ENCODE data around the gene TICAM2.

The TICAM2 gene

GRCh38 chr5:115605436-115605835 lies 3.2 kb upstream of the TICAM2 start:
- no peak for DNase-seq

DNA sequence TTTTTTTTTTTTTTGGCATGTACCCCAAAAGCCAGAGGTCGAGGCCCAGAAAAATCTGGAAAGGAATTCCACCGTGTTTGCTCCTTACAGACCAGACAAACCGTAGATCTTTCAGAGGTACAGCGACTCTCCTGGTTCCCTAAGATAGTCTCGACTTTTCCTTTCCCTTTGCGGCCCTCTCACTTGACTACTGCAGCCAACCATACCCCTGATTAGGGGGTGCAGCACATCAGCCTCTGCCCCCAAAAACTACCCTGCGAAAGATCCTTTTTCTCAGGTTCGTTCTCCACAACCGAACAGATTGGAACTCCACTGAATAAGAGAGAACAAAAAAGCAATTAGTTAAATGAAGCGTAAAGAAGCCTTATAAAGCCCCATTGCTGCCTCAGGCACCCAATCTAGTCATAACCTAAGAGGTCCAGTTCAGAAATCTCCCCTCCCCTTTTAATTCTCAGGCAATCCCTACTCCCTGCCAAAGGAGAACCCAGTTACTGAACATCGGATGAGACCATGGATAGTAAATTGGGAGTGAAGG lies 379 bp upstream of the TICAM2 start:
- DNase-seq = no peak

DNA sequence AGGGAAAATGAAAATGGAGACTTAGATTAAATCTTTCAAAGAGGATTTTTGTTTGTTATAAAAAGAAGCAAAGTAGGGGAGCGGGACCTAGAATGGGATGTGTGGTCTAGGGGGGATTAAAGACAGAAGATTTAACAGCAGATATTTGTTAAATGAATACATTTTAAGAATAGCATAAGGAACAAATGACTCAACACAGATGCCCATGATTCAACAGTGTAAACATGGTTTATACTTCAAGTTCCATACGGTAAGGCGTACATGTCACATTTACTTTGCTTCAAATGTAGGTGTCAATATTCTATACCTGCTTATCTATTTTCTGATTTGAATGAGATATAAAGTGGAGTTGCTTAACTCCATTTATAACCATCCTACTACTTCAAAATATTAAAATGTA lies 1.5 kb downstream of the TICAM2 start:
- DNase-seq = no peak

GRCh38 chr5:115599924-115600323 lies 2.4 kb downstream of the TICAM2 start:
- no peak for DNase-seq

DNA sequence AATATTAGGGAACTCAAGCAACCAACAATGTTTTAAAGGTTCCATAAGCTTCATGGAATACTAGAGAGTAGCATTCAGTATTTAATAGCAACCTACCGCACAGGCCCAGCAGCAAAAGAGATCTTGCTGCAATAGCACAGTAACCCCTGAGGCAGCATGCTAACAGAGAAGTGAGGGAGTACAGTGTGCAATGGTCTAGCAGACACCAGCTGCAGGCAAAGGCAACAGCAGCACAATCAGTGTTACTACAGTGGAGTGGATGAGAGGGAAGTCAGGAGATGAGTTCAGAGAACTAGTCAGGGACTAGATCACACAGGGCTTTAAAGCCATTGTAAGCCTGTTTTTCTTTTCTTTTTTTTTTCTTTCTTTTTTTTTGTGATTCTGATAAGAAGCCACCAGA lies 2.8 kb downstream of the TICAM2 start:
- DNase-seq = no peak

- DNase-seq = no peak
These were observed 7.9 kb downstream of the TICAM2 start for GRCh38 chr5:115594128-115595047.

GRCh38 chr5:115589043-115589442 lies 13.2 kb downstream of the TICAM2 start:
- DNase-seq = no peak

- no peak for DNase-seq
These were observed 13.6 kb downstream of the TICAM2 start for GRCh38 chr5:115588640-115589039.

- DNase-seq = no peak
These were observed 15.6 kb downstream of the TICAM2 start for GRCh38 chr5:115586525-115587146.

GRCh38 chr5:115585265-115585664 lies 17.0 kb downstream of the TICAM2 start:
- DNase-seq = no peak

GRCh38 chr5:115584501-115584900 lies 17.8 kb downstream of the TICAM2 start:
- no peak for DNase-seq

DNA sequence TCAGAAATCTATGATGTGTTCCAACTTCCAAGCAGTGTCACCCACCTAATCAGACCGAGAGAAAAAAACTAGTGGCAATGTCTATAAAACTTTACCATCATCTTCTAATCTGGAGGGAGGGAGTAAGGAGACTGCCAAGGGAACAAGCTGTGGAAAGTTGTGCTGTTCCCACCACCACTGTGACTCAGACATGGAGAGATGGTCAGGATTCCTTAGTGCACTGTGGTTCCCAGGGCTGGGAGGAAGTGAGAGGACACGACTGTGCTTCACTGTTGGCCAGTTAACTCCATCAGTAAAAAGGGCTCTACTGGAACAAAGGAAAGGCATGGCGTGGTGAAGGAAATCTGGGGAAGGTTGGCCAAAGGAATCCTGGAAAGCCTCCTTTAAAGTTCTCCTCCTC lies 18.8 kb downstream of the TICAM2 start:
- no peak for DNase-seq

DNA sequence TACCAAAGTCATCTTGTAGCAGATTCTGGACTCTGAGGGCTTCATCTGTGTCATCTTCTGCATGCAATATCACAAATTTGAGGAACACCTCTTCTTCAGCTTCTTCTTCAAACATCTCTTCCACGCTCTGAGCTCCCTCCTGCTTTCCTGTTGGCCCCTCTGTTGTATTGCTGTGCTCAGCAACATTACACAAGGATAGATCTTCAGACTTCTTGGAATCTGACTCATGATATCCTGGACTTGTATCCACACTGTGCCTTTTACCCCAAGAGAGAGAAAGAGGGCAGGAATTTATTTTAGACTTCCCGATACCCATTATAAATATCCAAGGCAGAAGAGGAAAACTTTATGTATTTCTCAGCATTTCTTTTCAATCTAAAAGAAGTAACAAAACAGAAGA lies 21.3 kb downstream of the TICAM2 start:
- no peak for DNase-seq

GRCh38 chr5:115579747-115580173 lies 22.5 kb downstream of the TICAM2 start:
- no peak for DNase-seq

- DNase-seq = no peak
These were observed 23.1 kb downstream of the TICAM2 start for GRCh38 chr5:115579216-115579615.

DNA sequence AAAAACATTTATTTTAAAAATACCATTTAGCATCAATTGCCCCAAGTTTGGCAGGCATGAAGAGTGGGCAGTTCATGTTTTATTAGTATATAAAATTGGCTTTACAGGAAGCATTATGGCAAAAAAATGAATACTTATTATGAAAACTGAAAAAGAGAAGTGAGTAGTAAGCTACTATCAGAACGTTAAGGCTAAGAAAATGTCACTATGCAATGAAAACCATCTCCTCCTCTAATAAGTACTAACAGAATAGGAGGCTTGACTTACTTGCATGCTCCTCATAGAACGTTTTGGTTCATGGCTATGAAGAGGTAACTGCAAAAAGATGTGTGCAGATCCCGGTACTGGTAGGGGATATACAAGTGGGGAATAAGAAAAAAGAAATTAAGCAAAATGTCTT lies 23.6 kb downstream of the TICAM2 start:
- no peak for DNase-seq

GRCh38 chr5:115577741-115578140 lies 24.5 kb downstream of the TICAM2 start:
- no peak for DNase-seq

- no peak for DNase-seq
These were observed 24.9 kb downstream of the TICAM2 start for GRCh38 chr5:115577329-115577728.

DNA sequence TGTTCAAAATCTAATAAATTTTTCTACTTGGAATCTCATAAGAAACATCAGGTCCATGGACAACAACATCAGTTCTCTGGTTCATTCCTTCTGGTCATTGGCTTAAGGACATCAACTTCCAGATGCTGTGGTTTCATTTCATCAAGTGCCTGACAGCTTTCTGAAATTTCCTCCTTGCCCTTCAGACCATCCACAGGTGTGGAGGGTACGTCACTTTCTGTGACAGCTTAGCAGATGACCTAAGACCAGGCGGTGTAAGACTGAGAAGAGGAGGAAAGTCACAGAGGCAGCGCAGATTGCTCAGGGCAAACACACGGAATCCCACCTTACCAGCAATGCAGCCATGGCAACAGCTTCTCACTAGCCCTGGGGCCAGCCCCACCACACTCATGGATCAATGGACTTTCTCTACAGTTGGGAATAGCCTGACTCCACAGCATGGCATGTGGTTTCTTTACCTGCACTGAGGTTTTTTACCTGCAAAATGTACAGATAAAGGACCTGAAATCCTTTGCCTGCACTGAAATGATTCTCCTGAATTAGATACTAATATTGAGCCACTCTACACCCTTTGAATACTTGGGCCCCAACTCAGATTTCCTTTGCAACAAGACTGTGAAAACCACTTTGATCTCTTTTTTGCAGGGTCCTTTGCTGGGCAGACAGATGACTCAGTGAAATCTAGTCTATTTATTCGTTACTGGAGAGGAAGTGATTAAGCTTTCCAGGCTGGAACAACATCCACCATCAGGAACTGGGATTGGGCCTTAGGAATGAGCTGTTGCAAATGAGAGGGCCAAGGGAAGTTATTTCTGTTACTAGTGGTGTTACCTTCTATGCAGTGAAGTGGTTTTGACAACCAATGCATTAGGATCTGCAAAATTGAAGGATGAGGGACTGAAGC lies 26.9 kb downstream of the TICAM2 start:
- no peak for DNase-seq

- no peak for DNase-seq
These were observed 29.1 kb downstream of the TICAM2 start for GRCh38 chr5:115573133-115573532.

DNA sequence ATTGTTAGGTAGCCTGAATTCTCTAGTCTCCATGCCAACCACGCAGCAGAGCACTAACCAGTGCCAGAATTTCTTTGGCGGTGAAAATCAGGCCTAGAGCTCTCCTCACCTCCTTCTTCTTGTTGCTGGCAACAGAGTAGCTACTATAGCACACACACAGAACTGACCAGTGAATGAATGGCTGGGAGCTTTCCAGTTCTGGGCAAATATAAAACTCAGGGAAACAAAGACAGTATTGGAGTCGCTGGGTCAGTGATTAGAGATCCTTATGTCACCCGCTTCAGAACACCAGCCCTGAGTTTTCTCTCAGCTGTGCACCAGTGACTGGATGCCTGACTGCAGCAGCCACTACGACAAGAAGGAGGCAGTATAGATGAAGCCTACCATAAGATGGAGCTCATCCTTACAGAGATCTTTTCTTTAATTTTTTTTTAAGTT lies 30.8 kb downstream of the TICAM2 start:
- DNase-seq = no peak

DNA sequence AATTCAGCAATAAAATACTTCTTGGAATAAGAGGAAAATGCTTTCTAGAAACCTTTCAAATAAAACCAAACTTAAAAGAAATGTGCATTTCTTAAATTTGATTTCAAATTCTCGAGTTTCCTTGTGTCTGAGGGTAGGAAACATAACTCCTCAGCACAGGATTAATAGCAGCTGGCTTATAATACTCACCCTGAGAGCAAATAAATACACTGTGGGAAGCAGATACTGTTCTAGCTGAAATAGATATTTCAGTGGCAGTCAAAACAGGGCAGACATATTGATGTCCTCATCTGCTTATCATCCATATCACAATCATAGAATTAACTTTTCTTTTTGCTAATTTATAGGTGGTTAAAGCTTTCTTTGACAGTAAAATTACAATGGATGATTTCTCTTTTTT lies 33.6 kb downstream of the TICAM2 start:
- no peak for DNase-seq

GRCh38 chr5:115565233-115565632 lies 37.0 kb downstream of the TICAM2 start:
- DNase-seq = no peak

Measured in stimulated activated CD4-positive, alpha-beta T cell treated with anti-CD3 and anti-CD28 coated beads, Interleukin-4, amount 100 ng/mL, for 24 hours (primary cell).